GM23248 (cell line): Measurements from ENCODE around the gene IGSF11. TPM values are rescaled to one million over a fixed set of nuclear protein-coding genes. Genes with fewer than 3 reads are reported as not detected.

ENCODE experiments used
- DNase-seq: peaks from one replicate; pipeline ENCODE4 v3.0.0-alpha.2; 2015
- H2AFZ ChIP-seq: fragments of 200-600 bp; sonication (generic); 2 replicates; pipeline ENCODE4 v1.6.1; 2016; ENCODE audit warnings: antibody characterized with exemption
- H3F3A ChIP-seq: fragments of 200-600 bp; sonication (generic); 2 replicates; pipeline ENCODE4 v1.6.1; 2016; ENCODE audit warnings: mild to moderate bottlenecking, antibody characterized with exemption, mixed run types; ENCODE audit not compliant: insufficient read depth
- H3K27ac ChIP-seq: fragments of 200-600 bp; sonication (generic); 2 replicates; pipeline ENCODE4 v1.5.1; 2016; ENCODE audit warnings: mild to moderate bottlenecking
- H3K27me3 ChIP-seq: fragments of 200-600 bp; sonication (generic); replicated peaks from 2 replicates; pipeline ENCODE4 v1.6.1; 2016; ENCODE audit warnings: mild to moderate bottlenecking; ENCODE audit not compliant: insufficient read depth
- H3K36me3 ChIP-seq: fragments of 200-600 bp; sonication (generic); 2 replicates; pipeline ENCODE4 v1.6.1; 2016; ENCODE audit warnings: low read depth, mild to moderate bottlenecking
- H3K4me1 ChIP-seq: fragments of 200-600 bp; sonication (generic); 2 replicates; pipeline ENCODE4 v1.6.1; 2016; ENCODE audit warnings: mild to moderate bottlenecking; ENCODE audit not compliant: insufficient read depth
- H3K4me2 ChIP-seq: fragments of 200-600 bp; sonication (generic); one replicate; pipeline ENCODE4 v1.6.1; 2016; ENCODE audit warnings: mild to moderate bottlenecking; ENCODE audit not compliant: unreplicated experiment
- H3K4me3 ChIP-seq: fragments of 200-600 bp; sonication (generic); 2 replicates; pipeline ENCODE4 v1.5.1; 2016; ENCODE audit warnings: mild to moderate bottlenecking
- H3K79me2 ChIP-seq: fragments of 200-600 bp; sonication (generic); 2 replicates; pipeline ENCODE4 v1.6.1; 2016; ENCODE audit warnings: mild to moderate bottlenecking; ENCODE audit not compliant: insufficient read depth
- H3K9ac ChIP-seq: fragments of 200-600 bp; sonication (generic); 2 replicates; pipeline ENCODE4 v1.6.1; 2016; ENCODE audit warnings: mild to moderate bottlenecking
- H3K9me2 ChIP-seq: fragments of 200-600 bp; sonication (generic); 2 replicates; pipeline ENCODE4 v1.6.1; 2016; ENCODE audit warnings: mixed run types, mild to moderate bottlenecking, moderate library complexity; ENCODE audit not compliant: insufficient read depth
- H3K9me3 ChIP-seq: fragments of 200-600 bp; sonication (generic); one replicate; pipeline ENCODE4 v1.6.1; 2017; ENCODE audit warnings: low read depth
- H4K20me1 ChIP-seq: fragments of 200-600 bp; sonication (generic); 2 replicates; pipeline ENCODE4 v1.6.0; 2016; ENCODE audit not compliant: insufficient read depth
- EZH2 ChIP-seq: fragments of 200-600 bp; sonication (generic); IDR thresholded peaks from 2 replicates; pipeline ENCODE4 v1.6.1; 2018; ENCODE audit warnings: antibody characterized with exemption, mild to moderate bottlenecking; ENCODE audit not compliant: insufficient read depth, poor library complexity, severe bottlenecking
- EZH2phosphoT487 ChIP-seq: fragments of 200-600 bp; sonication (generic); IDR thresholded peaks from 2 replicates; pipeline ENCODE4 v1.6.1; 2018; ENCODE audit warnings: antibody characterized with exemption, moderate library complexity, mild to moderate bottlenecking, low read depth; ENCODE audit not compliant: insufficient read depth
- WGBS, 2 experiments: methylation state at CpG; one replicate each; pipeline ENCODE4 v1.1.6; 2015 to 2017; ENCODE audit warnings: low lambda C conversion rate in 2 of 2, low coverage in 1 of 2; ENCODE audit errors: missing lambda C conversion rate in 2 of 2; 5-methylcytosine and 5-hydroxymethylcytosine counted together
- in situ Hi-C: fragments of 300-500 bp; cut with MboI; formaldehyde crosslinking; loops from 2 replicates; pipeline ENCODE4 v1.15.0; 2020
- polyA plus RNA-seq: library from polyadenylated mRNA; unstranded; fragments of >200 nt; fragmentation: Nextera tagmentation; extraction: Ambion mirVana; gene quantifications from 2 replicates; pipeline ENCODE4 v1.2.1, GENCODE V29; 2016
- total RNA-seq: library from RNA; depleted of rRNA; stranded (reverse); fragments of >200 nt; shearing (Covaris generic); gene quantifications from 2 replicates; pipeline ENCODE4 v1.2.3, GENCODE V29; 2014

IGSF11 gene
- total and polyA plus RNA-seq, 2 experiments from 2014 or later, result not detected

- 22 to 28% methylated on average over 1 of the region's 1 CpG for WGBS, 2 experiments
- in situ Hi-C loops, result no loop called here
- Histone ChIP-seq H3K79me2 (no peaks in the 10 kb centered on the region), H3K4me3 (no peak overlapping the region), H3F3A (no peaks in the 10 kb centered on the region), H3K36me3 (no peaks in the 10 kb centered on the region), H3K9me3 (no peaks in the 10 kb centered on the region), H3K9me2 (no peaks in the 10 kb centered on the region), H3K4me2 (no peak overlapping the region), H3K27ac (no peak overlapping the region), H2AFZ (no peak overlapping the region), H3K4me1 (no peaks in the 10 kb centered on the region), H3K27me3 (no peaks in the 10 kb centered on the region), H3K9ac (no peak overlapping the region), H4K20me1 (no peaks in the 10 kb centered on the region)
- no peak for DNase-seq
- no peak for TF ChIP-seq EZH2
- TF ChIP-seq EZH2phosphoT487, result no peak
Observed at GRCh38 chr3:118955914-118956556, 78.6 kb downstream of the IGSF11 start.

- no peak overlapping the region for H3K4me2 ChIP-seq
- H3K9ac ChIP-seq, result no peak overlapping the region
- H3K9me2 ChIP-seq, result 0 out of 2 replicates have a peak, but pooled peaks cover 3% of the 10 kb centered on the region
- H3K4me1 ChIP-seq, result no peaks in the 10 kb centered on the region
- no peak overlapping the region for H2AFZ ChIP-seq
- no peaks in the 10 kb centered on the region for H3F3A ChIP-seq
- H3K27me3 ChIP-seq, result no peaks in the 10 kb centered on the region
- TF ChIP-seq EZH2phosphoT487 (no peak), EZH2 (no peak)
- H3K9me3 ChIP-seq, result no peaks in the 10 kb centered on the region
- H4K20me1 ChIP-seq, result no peaks in the 10 kb centered on the region
- no peaks in the 10 kb centered on the region for H3K36me3 ChIP-seq
- no peak overlapping the region for H3K27ac ChIP-seq
- no peaks in the 10 kb centered on the region for H3K79me2 ChIP-seq
- DNase-seq, result no peak
- in situ Hi-C loops, result no loop called here
- no peak overlapping the region for H3K4me3 ChIP-seq
Observed at GRCh38 chr3:118951089-118951488, 83.6 kb downstream of the IGSF11 start.

GRCh38 chr3:118949113-118949760, 85.4 kb downstream of the IGSF11 start:
- DNase-seq, result no peak
- TF ChIP-seq EZH2 (no peak), EZH2phosphoT487 (no peak)
- Histone ChIP-seq H2AFZ (no peak overlapping the region), H3K36me3 (no peaks in the 10 kb centered on the region), H3K4me3 (no peak overlapping the region), H3K9me2 (0 out of 2 replicates have a peak, but pooled peaks cover 3% of the 10 kb centered on the region), H3K4me1 (no peaks in the 10 kb centered on the region), H3K27ac (no peak overlapping the region), H3K79me2 (no peaks in the 10 kb centered on the region), H3F3A (no peaks in the 10 kb centered on the region), H4K20me1 (no peaks in the 10 kb centered on the region), H3K27me3 (no peaks in the 10 kb centered on the region), H3K9ac (no peak overlapping the region), H3K4me2 (no peak overlapping the region), H3K9me3 (no peaks in the 10 kb centered on the region)
- in situ Hi-C loops, result no loop called here
- 25 to 32% methylated on average over 1 of the region's 1 CpG for WGBS, 2 experiments

- H4K20me1 ChIP-seq, result no peaks in the 10 kb centered on the region
Observed at GRCh38 chr3:118948146-118948545, 86.5 kb downstream of the IGSF11 start.

More at GRCh38 chr3:118948146-118948545, 86.5 kb downstream of the IGSF11 start:
- no peaks in the 10 kb centered on the region for H3K79me2 ChIP-seq
- in situ Hi-C loops, result no loop called here
- 0 out of 2 replicates have a peak, but pooled peaks cover 3% of the 10 kb centered on the region for H3K9me2 ChIP-seq
- DNase-seq, result no peak
- no peaks in the 10 kb centered on the region for H3K27me3 ChIP-seq
- H3K4me2 ChIP-seq, result no peak overlapping the region
- H3K9ac ChIP-seq, result no peak overlapping the region
- no peaks in the 10 kb centered on the region for H3K4me1 ChIP-seq
- H3K27ac ChIP-seq, result no peak overlapping the region
- no peaks in the 10 kb centered on the region for H3K36me3 ChIP-seq
- no peaks in the 10 kb centered on the region for H3K9me3 ChIP-seq
- TF ChIP-seq EZH2 (no peak), EZH2phosphoT487 (no peak)
- H2AFZ ChIP-seq, result no peak overlapping the region
- 63 to 67% methylated on average over 5 of the region's 5 CpGs for WGBS, 2 experiments
- H3K4me3 ChIP-seq, result no peak overlapping the region
- no peaks in the 10 kb centered on the region for H3F3A ChIP-seq
